HUDEP-2 (cell line): ENCODE data around the gene SYNDIG1.

Experiments used
- DNase-seq, 76 experiments: peaks; one replicate each; lab custom pipeline; 2025; ENCODE audit not compliant: unreplicated experiment in 76 of 76; lab: John Stamatoyannopoulos, UW

The SYNDIG1 gene

GRCh38 chr20:24580855-24581254 is 111.4 kb downstream of the SYNDIG1 start:
- DNase-seq, result no peak

DNA sequence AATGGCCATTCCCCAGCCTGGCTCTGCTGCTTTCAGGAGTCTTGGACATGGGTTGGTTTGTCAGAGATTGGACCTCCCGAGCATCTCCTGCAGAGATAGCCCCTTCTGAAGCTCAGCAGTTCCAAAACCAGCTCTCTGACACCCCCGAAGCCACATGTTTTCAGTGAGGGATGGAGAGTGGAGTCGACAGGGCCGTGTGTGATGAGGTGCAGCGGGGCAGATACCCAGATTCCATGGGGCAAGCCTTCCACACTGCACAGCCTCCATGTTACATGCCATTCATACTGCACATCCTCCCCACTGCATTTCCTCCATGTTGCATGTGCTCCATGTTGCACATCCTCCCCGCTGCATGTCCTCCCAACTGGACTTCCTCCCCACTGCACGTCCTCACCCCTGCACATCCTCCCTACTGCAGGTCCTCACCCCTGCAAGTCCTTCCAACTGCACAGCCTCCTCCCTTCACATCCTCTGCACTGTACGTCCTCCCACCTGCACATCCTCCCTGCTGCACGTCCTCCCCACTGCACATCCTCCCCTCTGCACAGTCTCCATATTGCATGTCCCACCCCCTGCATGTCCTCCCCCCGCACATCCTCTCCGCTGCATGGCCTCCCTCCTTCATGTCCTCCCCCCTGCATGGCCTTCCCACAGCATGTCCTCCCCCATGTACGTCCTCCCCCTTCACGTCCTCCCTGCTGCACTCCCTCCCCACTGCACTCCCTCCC is 112.2 kb downstream of the SYNDIG1 start:
- no peak for DNase-seq

DNA sequence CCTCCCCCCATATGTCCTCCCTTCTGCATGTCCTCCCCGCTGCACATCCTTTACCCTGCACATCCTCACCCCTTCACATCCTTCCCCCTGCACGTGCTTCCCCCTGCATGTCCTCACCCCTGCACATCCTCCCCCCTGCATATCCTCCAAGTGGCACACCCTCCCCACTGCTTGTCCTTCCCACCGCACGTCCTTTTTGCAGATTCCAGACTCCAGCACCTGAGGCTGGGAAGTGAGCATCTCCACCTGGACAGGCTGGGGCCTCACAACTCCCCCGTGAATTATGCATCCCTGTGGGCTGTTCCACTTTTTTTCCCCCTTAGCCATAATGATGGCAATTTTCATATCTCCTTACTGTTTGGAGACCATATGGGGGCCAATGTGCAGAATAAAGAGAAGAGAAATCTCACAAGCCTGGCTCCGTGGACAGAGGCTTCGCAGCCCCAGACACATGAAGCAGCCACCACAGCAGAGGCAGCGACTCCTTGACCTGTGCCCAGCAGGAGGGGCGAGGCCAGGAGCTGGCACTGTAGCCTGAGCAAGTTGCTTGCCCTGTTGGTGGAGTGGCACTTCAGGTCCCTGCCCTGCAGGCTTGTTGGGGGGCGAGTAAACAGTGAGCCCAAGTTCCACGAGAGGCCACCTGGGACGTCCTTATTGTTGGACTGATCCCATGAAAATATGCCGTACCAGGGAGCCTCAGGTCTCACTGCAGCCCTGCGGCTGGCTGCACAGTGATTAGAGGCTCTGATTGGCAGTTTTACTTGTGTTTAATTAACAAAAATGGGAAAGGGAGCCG is 113.1 kb downstream of the SYNDIG1 start:
- DNase-seq, result no peak

GRCh38 chr20:24583169-24583792 is 113.9 kb downstream of the SYNDIG1 start:
- no peak for DNase-seq

GRCh38 chr20:24584078-24584477 is 114.6 kb downstream of the SYNDIG1 start:
- DNase-seq, result no peak

DNA sequence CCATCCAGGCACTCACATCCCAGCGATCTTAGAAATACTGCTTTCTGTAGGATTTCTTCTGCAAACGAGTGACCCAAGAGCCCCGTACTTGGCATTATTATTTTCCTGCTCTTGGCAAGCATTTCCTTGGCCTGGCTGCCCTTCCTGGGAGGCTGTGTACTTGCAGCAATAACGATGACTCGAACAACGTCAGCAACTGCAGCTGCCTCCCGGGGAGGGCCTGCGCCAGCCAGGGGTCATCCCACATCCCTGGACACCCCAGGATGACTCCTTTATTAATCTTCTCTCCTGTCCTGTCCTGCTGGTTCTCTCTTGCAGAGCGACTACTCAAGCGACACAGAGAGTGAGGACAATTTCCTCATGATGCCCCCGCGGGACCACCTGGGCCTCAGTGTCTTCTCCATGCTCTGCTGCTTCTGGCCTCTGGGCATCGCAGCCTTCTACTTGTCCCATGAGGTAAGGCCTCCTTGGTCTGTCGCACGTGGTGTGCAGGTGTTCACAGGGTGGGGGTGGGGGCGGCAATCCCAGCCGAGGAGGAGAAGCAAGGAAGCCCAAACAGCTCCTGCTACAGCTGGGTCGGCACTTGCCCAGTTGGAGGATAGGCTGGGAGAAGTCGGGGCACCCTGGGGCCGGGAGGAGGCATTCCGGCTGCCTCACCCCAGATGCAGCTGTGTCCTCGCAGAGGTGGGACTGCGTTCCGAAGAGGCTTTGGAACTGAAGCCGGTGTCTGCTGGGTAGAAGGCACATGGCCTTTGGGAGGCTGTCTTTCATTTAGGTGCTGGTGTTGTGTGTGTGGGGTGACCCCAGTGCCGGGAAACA is 115.3 kb downstream of the SYNDIG1 start:
- no peak for DNase-seq

DNA sequence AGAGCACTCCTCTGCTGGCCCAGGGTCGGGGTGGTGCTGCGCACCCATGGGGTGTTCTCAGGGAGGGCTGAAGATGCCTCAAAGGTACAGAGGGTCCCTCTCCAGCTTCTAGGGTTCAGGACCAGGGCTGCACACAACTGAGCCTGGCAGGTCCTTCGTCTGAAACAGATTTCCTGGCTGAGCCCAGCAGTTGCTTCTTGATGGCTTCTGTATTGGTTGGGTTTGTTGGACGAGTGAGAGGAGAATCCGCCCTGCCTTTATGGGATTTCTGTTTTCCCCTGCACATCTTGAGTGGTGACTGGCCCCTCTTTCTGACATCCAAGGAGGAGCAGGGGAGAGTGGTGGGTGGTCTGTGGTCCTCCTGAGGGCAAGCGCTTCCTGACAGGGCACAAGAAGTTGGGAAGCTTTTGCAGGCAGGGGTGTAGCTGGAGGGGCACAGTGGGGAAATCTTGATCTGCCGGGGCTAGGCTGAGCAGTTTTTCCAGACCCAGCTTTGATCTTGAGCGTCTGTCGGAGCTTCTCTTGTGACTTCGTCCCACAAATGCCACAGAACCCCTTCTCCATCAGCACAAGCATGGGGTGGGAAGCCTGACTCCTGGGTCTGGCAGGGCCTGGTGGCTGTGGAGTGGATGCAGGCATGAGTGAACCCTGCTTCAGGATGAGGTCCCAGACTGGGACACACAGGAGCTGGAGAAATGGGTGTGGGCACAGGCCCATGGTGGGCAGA is 116.5 kb downstream of the SYNDIG1 start:
- no peak for DNase-seq

DNA sequence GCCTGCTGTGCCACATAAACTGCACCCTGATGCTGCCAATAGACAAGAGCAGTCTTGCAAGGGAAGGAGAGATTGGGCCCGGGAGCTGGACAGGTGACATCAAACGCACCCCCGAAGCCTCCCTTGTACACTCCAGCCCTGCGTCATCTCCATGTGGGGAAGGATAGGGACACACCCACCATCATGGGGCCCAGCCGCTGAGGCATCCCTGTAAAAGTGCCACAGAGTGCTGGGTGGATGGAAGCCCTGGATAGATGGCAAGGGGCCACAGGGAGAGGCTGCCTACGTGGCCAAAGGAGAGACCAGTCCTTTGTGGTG is 117.1 kb downstream of the SYNDIG1 start:
- no peak for DNase-seq

GRCh38 chr20:24587384-24588046 is 118.1 kb downstream of the SYNDIG1 start:
- DNase-seq, result no peak

- DNase-seq, result no peak
Measured at GRCh38 chr20:24588047-24588635, 118.7 kb downstream of the SYNDIG1 start.

DNA sequence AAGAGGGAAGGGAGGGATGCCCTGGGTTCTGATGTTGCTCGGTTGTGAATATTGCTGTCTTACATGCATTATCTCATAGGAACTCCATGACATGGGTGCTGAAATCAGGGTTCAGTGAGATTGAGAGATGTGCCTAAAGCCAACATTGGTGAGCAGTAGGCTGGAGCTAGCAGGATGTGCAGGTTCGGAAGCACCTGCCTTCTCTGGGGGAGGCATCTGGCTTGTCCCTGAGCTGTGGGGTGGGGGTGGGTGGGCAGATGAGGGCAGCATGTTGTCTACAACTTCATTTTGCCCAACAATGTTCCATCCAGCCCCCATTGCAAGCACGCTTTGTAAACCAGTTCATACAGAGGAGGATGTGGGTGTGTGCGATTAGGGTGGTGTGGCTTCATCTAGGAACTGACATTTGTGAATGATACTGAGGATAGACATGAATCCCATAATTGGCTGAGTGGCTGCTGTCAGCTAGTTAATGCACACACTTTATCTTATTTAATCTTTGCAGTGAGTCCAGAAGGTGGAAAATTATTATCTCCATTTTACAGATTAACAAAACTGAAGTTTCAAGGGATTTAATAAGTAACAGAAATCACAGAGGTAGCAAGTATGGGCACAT is 119.4 kb downstream of the SYNDIG1 start:
- DNase-seq, result no peak

- DNase-seq, result no peak
Measured at GRCh38 chr20:24589381-24589780, 120.0 kb downstream of the SYNDIG1 start.

- DNase-seq, result no peak
Measured at GRCh38 chr20:24589815-24590177, 120.4 kb downstream of the SYNDIG1 start.

DNA sequence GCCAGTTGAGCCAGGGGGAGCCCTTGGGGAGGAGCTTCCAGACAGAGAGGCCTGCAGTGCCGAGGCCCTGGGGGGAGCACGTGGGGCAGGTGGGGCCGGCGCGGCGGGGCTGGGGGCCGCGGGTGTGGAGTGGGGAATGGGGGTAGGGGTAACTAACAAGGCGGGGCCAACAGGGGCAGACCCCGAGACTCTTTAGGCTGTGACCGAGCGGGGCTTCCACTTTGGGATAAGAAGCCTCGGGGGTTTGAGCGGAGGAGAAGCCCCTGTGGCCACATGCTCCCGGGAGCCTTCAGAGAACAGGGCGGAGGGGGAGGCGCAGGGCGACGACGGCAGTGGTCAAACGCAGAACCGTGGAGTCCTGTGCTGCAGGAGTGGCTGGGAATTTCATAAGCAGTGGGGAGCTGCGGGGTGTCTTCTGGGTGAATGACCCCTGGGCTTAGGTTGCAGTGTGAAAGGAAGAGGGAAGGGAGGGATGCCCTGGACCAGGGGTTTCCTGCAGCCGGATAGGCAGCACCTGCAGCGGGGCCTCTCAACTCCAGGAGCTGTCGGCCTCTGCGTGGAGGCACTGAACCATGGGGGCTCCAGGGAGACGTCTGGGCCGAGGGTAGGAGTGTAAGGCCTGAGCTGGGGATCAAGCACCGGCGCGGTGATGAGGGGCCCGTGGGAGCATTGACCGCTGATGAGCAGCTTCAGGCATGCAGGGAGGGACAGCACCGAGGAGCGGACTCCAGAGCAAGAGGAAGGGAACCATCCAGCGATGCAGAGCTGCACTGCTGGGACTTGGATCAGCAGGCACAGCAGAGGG is 121.0 kb downstream of the SYNDIG1 start:
- DNase-seq, result no peak

- DNase-seq, result no peak
Measured at GRCh38 chr20:24597051-24597450, 127.6 kb downstream of the SYNDIG1 start.

DNA sequence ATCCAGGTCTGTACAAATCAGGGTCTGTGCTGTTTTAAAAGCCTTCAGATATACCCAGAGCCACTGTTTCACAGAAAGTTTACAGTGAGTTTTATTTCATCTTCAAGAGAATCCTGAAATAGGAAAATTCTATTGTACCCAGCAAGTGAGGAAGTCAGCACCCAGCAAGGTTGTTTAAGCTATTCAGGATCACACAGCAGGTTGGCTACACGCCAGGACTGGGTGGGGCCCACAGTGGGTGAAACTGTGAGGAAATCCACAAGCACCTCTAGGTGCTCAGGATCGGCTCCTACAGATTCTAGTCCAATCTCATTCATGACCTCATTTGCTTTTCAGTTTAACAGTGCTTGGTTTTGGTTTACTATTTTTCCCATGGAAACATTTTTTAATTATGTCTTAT is 128.9 kb downstream of the SYNDIG1 start:
- DNase-seq, result peak in 3 of 76 experiments; percentile 1 to 16 (median 7)

GRCh38 chr20:24598996-24599395 is 129.6 kb downstream of the SYNDIG1 start:
- DNase-seq, result no peak

- no peak for DNase-seq
Measured at GRCh38 chr20:24600012-24600411, 130.6 kb downstream of the SYNDIG1 start.
